Measurements from ENCODE around the gene MSRB1. TPM values are rescaled to one million over a fixed set of nuclear protein-coding genes. Genes with fewer than 3 reads are reported as not detected.

Gene MSRB1
- total RNA-seq, 3 donors from 2014 or later (not counting 1 experiment from before 2014, with no cell fraction given): 10.8 to 19.9 (median 14.8) TPM

DNA sequence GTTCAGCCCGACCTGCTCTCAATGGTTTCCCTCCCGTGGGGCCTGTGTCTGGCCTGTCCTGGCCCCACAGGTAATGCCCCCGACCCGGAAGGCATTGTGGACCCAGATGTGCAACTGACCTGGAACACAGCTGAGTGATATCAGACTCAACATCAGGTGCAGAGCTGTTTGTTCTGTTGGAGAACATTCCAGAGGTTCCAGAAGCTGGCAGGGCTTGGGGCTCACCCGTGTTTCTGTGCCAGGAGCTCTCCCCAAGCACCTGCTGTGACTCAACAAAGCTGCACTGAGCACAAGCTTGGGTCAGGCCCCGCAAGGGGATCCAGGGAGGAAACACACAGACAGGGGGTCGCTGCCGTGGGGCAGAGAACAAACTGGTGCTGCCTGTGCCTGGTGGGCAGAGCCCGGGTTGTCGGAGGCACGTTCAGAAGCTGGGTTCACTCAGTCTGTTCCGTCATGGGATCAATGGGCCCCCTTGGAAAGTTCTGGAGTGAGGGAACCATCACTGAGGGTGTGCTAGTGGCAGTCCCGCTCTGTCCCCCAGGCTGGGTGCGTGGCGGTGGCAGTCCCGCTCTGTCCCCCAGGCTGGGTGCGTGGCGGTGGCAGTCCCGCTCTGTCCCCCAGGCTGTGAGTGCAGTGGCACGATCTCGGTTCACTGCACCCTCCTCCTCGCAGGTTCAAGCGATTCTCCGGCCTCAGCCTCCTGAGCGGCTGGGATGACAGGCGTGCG, 46.9 kb downstream of the MSRB1 start:
- Mint-ChIP-seq H3K27ac (no peak overlapping the region), H3K9me3 (no peaks in the 10 kb centered on the region), H3K4me3 (no peak overlapping the region), H3K36me3 (no peaks in the 10 kb centered on the region), H3K4me1 (no peaks in the 10 kb centered on the region), H3K27me3 (ENCODE audit: low read depth in 2 of 2) (peaks cover 0 to 6% of the 10 kb centered on the region in 2 donors)
- no peaks in the 10 kb centered on the region for H3K36me3 ChIP-seq (ENCODE audit: control insufficient read depth, insufficient read depth, low read length)
- TF ChIP-seq, protein P1, sequence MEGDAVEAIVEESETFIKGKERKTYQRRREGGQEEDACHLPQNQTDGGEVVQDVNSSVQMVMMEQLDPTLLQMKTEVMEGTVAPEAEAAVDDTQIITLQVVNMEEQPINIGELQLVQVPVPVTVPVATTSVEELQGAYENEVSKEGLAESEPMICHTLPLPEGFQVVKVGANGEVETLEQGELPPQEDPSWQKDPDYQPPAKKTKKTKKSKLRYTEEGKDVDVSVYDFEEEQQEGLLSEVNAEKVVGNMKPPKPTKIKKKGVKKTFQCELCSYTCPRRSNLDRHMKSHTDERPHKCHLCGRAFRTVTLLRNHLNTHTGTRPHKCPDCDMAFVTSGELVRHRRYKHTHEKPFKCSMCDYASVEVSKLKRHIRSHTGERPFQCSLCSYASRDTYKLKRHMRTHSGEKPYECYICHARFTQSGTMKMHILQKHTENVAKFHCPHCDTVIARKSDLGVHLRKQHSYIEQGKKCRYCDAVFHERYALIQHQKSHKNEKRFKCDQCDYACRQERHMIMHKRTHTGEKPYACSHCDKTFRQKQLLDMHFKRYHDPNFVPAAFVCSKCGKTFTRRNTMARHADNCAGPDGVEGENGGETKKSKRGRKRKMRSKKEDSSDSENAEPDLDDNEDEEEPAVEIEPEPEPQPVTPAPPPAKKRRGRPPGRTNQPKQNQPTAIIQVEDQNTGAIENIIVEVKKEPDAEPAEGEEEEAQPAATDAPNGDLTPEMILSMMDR (IDR thresholded peaks at IDR 0.05): no peak
- no peaks in the 10 kb centered on the region for H3K27me3 ChIP-seq (ENCODE audit: control insufficient read depth, insufficient read depth, low read length)
- ATAC-seq: no peak
- DNase-seq: no peak
- 82% methylated on average over 27 of the region's 27 CpGs for WGBS (ENCODE audit: insufficient coverage)
- H3K27ac ChIP-seq (ENCODE audit: low read length): no peak overlapping the region
- H3K4me3 ChIP-seq (ENCODE audit: low read length): no peak overlapping the region
- intact Hi-C loops (cut with micrococcal nuclease): no loop called here
- no peaks in the 10 kb centered on the region for H3K9me3 ChIP-seq (ENCODE audit: control insufficient read depth, insufficient read depth, low read length)
- no peaks in the 10 kb centered on the region for H3K4me1 ChIP-seq (ENCODE audit: control insufficient read depth, insufficient read depth, low read length)

DNA sequence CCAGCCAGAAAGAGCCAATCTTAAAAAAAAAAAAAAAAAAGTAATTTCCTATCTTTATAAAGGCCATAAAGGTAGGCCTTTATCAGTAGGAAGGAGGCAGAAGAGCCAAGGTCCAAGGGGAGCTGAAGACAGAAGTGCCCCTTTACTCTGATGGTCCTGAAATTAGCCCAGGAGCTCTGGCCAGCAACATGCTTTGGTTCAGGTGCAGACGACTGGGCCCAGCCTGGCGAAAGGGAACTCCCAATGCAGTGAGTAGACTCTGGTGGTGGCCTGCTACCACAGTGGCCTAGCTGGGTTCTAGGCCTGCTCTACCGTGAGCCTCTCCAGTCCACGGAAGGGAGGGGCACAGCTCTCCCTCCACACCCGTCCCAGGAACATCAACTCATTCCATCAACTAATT, 47.9 kb downstream of the MSRB1 start:
- H3K27ac Mint-ChIP-seq: no peak overlapping the region
- H3K36me3 Mint-ChIP-seq: no peaks in the 10 kb centered on the region
- H3K27ac ChIP-seq (ENCODE audit: low read length): no peak overlapping the region
- H3K36me3 ChIP-seq (ENCODE audit: control insufficient read depth, insufficient read depth, low read length): no peaks in the 10 kb centered on the region
- intact Hi-C loops (cut with micrococcal nuclease): no loop called here
- no peaks in the 10 kb centered on the region for H3K9me3 Mint-ChIP-seq
- no peaks in the 10 kb centered on the region for H3K27me3 ChIP-seq (ENCODE audit: control insufficient read depth, insufficient read depth, low read length)
- H3K27me3 Mint-ChIP-seq (ENCODE audit: low read depth in 2 of 2): peaks cover 8 to 12% of the 10 kb centered on the region in 2 donors
- no peaks in the 10 kb centered on the region for H3K4me1 Mint-ChIP-seq
- DNase-seq (no peak), ATAC-seq (no peak)
- H3K4me1 ChIP-seq (ENCODE audit: control insufficient read depth, insufficient read depth, low read length): no peaks in the 10 kb centered on the region
- TF ChIP-seq, protein P1 (IDR thresholded peaks at IDR 0.05): no peak
- H3K4me3 ChIP-seq (ENCODE audit: low read length): no peak overlapping the region
- H3K9me3 ChIP-seq (ENCODE audit: control insufficient read depth, insufficient read depth, low read length): no peaks in the 10 kb centered on the region
- H3K4me3 Mint-ChIP-seq: no peak overlapping the region
- 92% methylated on average over 5 of the region's 5 CpGs for WGBS (ENCODE audit: insufficient coverage)

DNA sequence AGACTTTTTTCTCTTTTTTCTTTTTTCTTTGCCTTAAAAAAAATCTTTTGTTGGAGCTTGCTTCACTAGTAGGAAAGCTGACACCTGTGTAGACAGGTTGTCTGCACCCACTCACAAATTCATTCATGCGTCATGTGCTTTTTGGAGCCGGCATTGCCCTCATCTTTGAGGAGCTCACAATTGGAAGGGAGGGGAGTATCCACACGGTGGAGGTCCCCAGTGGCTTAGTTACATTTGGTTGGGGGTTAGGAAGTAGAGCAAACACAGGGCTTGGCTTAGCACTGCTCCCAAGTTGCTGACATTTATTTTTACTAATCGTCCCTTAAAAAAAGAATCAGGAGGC, 52.3 kb downstream of the MSRB1 start:
- intact Hi-C loops (cut with micrococcal nuclease): no loop called here
- Mint-ChIP-seq H3K27ac (no peak overlapping the region), H3K4me3 (no peak overlapping the region), H3K9me3 (no peaks in the 10 kb centered on the region), H3K4me1 (no peaks in the 10 kb centered on the region), H3K27me3 (ENCODE audit: low read depth in 2 of 2) (peaks cover 12 to 15% of the 10 kb centered on the region in 2 donors), H3K36me3 (no peaks in the 10 kb centered on the region)
- no peaks in the 10 kb centered on the region for H3K4me1 ChIP-seq (ENCODE audit: control insufficient read depth, insufficient read depth, low read length)
- H3K36me3 ChIP-seq (ENCODE audit: control insufficient read depth, insufficient read depth, low read length): no peaks in the 10 kb centered on the region
- H3K27me3 ChIP-seq (ENCODE audit: control insufficient read depth, insufficient read depth, low read length): no peaks in the 10 kb centered on the region
- ATAC-seq (no peak), DNase-seq (no peak)
- WGBS (ENCODE audit: insufficient coverage): 51% methylated on average over 2 of the region's 4 CpGs
- no peak overlapping the region for H3K4me3 ChIP-seq (ENCODE audit: low read length)
- no peaks in the 10 kb centered on the region for H3K9me3 ChIP-seq (ENCODE audit: control insufficient read depth, insufficient read depth, low read length)
- H3K27ac ChIP-seq (ENCODE audit: low read length): no peak overlapping the region
- TF ChIP-seq, protein P1 (IDR thresholded peaks at IDR 0.05): no peak

All from natural killer cell (primary cell).